CD14-positive monocyte (primary cell): ENCODE data around the gene OR2A12. TPM values are rescaled to one million over a fixed set of nuclear protein-coding genes. Genes with fewer than 3 reads are reported as not detected.

Experiments used
- DNase-seq, 3 donors: peaks; one replicate each; pipeline ENCODE4 v3.0.0-alpha.2; 2011 to 2022
- H2AFZ ChIP-seq: 2 replicates; pipeline ENCODE4 v1.6.0; 2012; ENCODE audit warnings: mild to moderate bottlenecking, low read depth, low read length, inconsistent platforms; ENCODE audit not compliant: insufficient read depth, poor library complexity, severe bottlenecking
- H3K27ac ChIP-seq, 2 donors: 1 replicate in 1 of 2; 2 replicates in 1 of 2; pipeline ENCODE4 v1.5.1; 2012 to 2013; ENCODE audit warnings: low read length in 2 of 2, control low read depth in 1 of 2, inconsistent platforms in 1 of 2, low read depth in 1 of 2, mild to moderate bottlenecking in 1 of 2
- H3K27me3 ChIP-seq, 2 donors: one replicate each; pipeline versions ENCODE4 v1.6.0 to v1.6.1; 2011 to 2013; ENCODE audit warnings: low read length in 2 of 2; ENCODE audit not compliant: control insufficient read depth in 2 of 2, insufficient read depth in 2 of 2
- H3K36me3 ChIP-seq, 2 donors: replicated peaks in 1 of 2; 1 replicate in 1 of 2; 2 replicates in 1 of 2; pipeline versions ENCODE4 v1.5.1 to v1.6.1; 2012 to 2013; ENCODE audit warnings: low read length in 2 of 2, control low read depth in 1 of 2, inconsistent platforms in 1 of 2, mild to moderate bottlenecking in 1 of 2; ENCODE audit not compliant: insufficient read depth in 2 of 2, control insufficient read depth in 1 of 2
- H3K4me1 ChIP-seq, 2 donors: 1 replicate in 1 of 2; 2 replicates in 1 of 2; pipeline versions ENCODE4 v1.5.1 to v1.6.1; 2012 to 2013; ENCODE audit warnings: low read length in 2 of 2, control low read depth in 1 of 2, inconsistent platforms in 1 of 2, mild to moderate bottlenecking in 1 of 2, moderate library complexity in 1 of 2; ENCODE audit not compliant: insufficient read depth in 2 of 2, control insufficient read depth in 1 of 2
- H3K4me2 ChIP-seq: replicated peaks from 2 replicates; pipeline ENCODE3; 2012; ENCODE audit warnings: low read length, moderate library complexity, mild to moderate bottlenecking; ENCODE audit not compliant: poor library complexity, severe bottlenecking; ENCODE audit errors: extremely low read depth
- H3K4me3 ChIP-seq, 3 experiments: fragments of 200-600 bp in 1 of 3; sonication (generic) in 1 of 3; replicated peaks in 1 of 3; 1 replicate in 2 of 3; 2 replicates in 1 of 3; pipeline ENCODE4 v1.5.1; 2011 to 2013; ENCODE audit warnings: low read length in 3 of 3, mild to moderate bottlenecking in 3 of 3, control low read depth in 2 of 3, low read depth in 2 of 3, inconsistent platforms in 1 of 3, moderate library complexity in 1 of 3
- H3K79me2 ChIP-seq: 2 replicates; pipeline ENCODE4 v1.6.0; 2012; ENCODE audit warnings: mild to moderate bottlenecking, control low read depth, inconsistent platforms, low read length, moderate library complexity; ENCODE audit not compliant: insufficient read depth
- H3K9ac ChIP-seq: 2 replicates; pipeline ENCODE4 v1.6.0; 2017; ENCODE audit warnings: low read length, mild to moderate bottlenecking; ENCODE audit not compliant: insufficient read depth, poor library complexity, severe bottlenecking
- H3K9me3 ChIP-seq, 2 donors: replicated peaks in 1 of 2; 1 replicate in 1 of 2; 2 replicates in 1 of 2; pipeline versions ENCODE4 v1.5.1 to v1.6.1; 2012 to 2013; ENCODE audit warnings: low read length in 2 of 2, control low read depth in 1 of 2; ENCODE audit not compliant: control insufficient read depth in 1 of 2, insufficient read depth in 1 of 2
- H4K20me1 ChIP-seq: 2 replicates; pipeline ENCODE4 v1.6.0; 2012; ENCODE audit warnings: mild to moderate bottlenecking, low read length, control low read depth, moderate library complexity; ENCODE audit not compliant: insufficient read depth
- H3K27ac Mint-ChIP-seq, 7 donors: one replicate each; pipeline ENCODE4 v1.8.0; 2020; ENCODE audit warnings: mild to moderate bottlenecking in 7 of 7, mixed read lengths in 7 of 7, moderate library complexity in 6 of 7, inconsistent platforms in 2 of 7
- H3K27me3 Mint-ChIP-seq, 3 donors: one replicate each; pipeline ENCODE4 v1.8.0; 2021 to 2022; ENCODE audit warnings: low read depth in 3 of 3, mild to moderate bottlenecking in 3 of 3, mixed read lengths in 3 of 3, moderate library complexity in 3 of 3, inconsistent platforms in 1 of 3
- H3K36me3 Mint-ChIP-seq, 2 donors: one replicate each; pipeline ENCODE4 v1.8.0; 2020; ENCODE audit warnings: mixed read lengths in 2 of 2, inconsistent platforms in 1 of 2, mild to moderate bottlenecking in 1 of 2
- H3K4me1 Mint-ChIP-seq: one replicate; pipeline ENCODE4 v1.8.0; 2020; ENCODE audit warnings: mild to moderate bottlenecking, mixed read lengths
- H3K4me3 Mint-ChIP-seq, 2 donors: one replicate each; pipeline ENCODE4 v1.8.0; 2020; ENCODE audit warnings: mild to moderate bottlenecking in 2 of 2, mixed read lengths in 2 of 2, moderate library complexity in 1 of 2
- H3K9me3 Mint-ChIP-seq, 7 donors: one replicate each; pipeline ENCODE4 v1.8.0; 2020 to 2022; ENCODE audit warnings: mixed read lengths in 7 of 7, mild to moderate bottlenecking in 6 of 7, moderate library complexity in 6 of 7, inconsistent platforms in 2 of 7
- WGBS: methylation state at CpG from one replicate; pipeline ENCODE4 v1.1.5; 2013; ENCODE audit warnings: missing lambda C conversion rate; ENCODE audit not compliant: insufficient coverage; 5-methylcytosine and 5-hydroxymethylcytosine counted together
- intact Hi-C, 2 donors: fragments of 100-400 bp; cut with micrococcal nuclease; formaldehyde crosslinking; loops; one replicate each; pipeline versions ENCODE4 v1.15.0 to v1.15.1; 2023
- polyA plus RNA-seq, 3 donors: library from polyadenylated mRNA; depleted of rRNA in 1 of 3; unstranded in 2 of 3; stranded (reverse) in 1 of 3; fragments of 300-500 nt in 2 of 3; fragments of >200 nt in 1 of 3; fragmentation: Illumina TruSeq in 2 of 3; gene quantifications; 1 replicate in 2 of 3; 2 replicates in 1 of 3; pipeline ENCODE4 v1.2.3, GENCODE V29; 2012 to 2021
- TF ChIP-seq, protein P1 (sequence below): fragments of 200-600 bp; IDR thresholded peaks from one replicate; pipeline ENCODE4 v1.8.0; 2022; ENCODE audit warnings: antibody characterized with exemption, mild to moderate bottlenecking

The OR2A12 gene
- polyA plus RNA-seq, 3 donors = not detected

DNA sequence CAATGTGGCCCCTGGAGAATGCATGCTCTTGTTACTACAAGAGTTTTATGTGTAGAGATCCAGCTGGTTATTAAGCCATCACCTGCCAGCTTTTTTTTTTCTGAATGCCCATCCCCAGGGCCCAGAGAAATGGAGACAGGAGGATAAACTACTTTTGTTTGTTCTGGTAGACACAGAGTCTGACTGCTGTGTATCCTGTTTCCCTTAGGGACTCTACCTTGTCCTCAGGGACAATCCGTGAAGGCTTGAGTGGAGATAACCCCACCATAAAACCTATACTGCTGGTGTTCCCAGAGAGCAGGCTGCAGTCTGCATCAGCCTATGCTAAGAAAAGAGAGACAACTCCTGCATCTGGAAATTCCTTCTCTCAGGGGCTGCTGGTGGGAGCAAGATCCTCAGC lies 37.4 kb upstream of the OR2A12 start, which contains the start of gene OR2A5:
TSS of gene OR2A5 (plus strand) at position 301 of the 400 bp plus-strand sequence. CDS start 1,454 bp downstream, outside the sequence.
- no peaks in the 10 kb centered on the region for H3K9me3 ChIP-seq
- no peaks in the 10 kb centered on the region for H3K4me1 ChIP-seq
- no peak within 1 kb of the TSS for H3K4me3 Mint-ChIP-seq
- no peaks in the 10 kb centered on the region for H4K20me1 ChIP-seq
- no peak within 1 kb of the TSS for H3K27ac Mint-ChIP-seq
- no peak within 1 kb of the TSS for H3K4me2 ChIP-seq
- no peaks in the 10 kb centered on the region for H3K36me3 Mint-ChIP-seq
- no peaks in the 10 kb centered on the region for H3K79me2 ChIP-seq
- H3K27me3 Mint-ChIP-seq = peaks cover 0 to 3% (median 3%) of the 10 kb centered on the region in 3 donors
- DNase-seq = no peak
- H3K9me3 Mint-ChIP-seq = peaks cover 0 to 5% (median 1%) of the 10 kb centered on the region in 7 donors
- H3K9ac ChIP-seq = no peak within 1 kb of the TSS
- no peak within 1 kb of the TSS for H3K27ac ChIP-seq
- TF ChIP-seq, protein P1, sequence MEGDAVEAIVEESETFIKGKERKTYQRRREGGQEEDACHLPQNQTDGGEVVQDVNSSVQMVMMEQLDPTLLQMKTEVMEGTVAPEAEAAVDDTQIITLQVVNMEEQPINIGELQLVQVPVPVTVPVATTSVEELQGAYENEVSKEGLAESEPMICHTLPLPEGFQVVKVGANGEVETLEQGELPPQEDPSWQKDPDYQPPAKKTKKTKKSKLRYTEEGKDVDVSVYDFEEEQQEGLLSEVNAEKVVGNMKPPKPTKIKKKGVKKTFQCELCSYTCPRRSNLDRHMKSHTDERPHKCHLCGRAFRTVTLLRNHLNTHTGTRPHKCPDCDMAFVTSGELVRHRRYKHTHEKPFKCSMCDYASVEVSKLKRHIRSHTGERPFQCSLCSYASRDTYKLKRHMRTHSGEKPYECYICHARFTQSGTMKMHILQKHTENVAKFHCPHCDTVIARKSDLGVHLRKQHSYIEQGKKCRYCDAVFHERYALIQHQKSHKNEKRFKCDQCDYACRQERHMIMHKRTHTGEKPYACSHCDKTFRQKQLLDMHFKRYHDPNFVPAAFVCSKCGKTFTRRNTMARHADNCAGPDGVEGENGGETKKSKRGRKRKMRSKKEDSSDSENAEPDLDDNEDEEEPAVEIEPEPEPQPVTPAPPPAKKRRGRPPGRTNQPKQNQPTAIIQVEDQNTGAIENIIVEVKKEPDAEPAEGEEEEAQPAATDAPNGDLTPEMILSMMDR = no peak
- no peak within 1 kb of the TSS for H2AFZ ChIP-seq
- WGBS = 100% methylated on average over 1 of the region's 1 CpG
- H3K4me1 Mint-ChIP-seq = no peaks in the 10 kb centered on the region
- no peaks in the 10 kb centered on the region for H3K36me3 ChIP-seq
- intact Hi-C loops = no loop called here
- no peak within 1 kb of the TSS for H3K4me3 ChIP-seq
- no peaks in the 10 kb centered on the region for H3K27me3 ChIP-seq

DNA sequence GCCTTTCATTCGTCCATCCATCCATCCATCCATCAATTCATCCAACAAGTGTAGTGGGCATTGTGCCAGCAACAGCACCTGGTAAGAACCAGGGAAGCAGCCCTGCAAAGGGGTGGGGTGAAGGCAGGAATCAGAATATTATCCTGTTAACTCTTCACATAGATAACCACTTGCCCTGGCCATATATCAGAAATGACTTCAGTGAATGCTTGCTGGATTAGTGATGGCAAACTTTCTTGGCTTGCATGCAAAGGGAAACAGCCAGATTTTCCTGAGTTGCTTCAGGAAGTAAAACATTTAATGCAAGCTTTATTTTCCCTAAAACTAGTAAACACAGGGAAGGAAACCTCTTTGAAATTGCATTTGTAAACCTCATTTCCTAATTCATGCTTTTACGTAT lies 36.6 kb upstream of the OR2A12 start:
- H3K36me3 ChIP-seq = no peaks in the 10 kb centered on the region
- no peak overlapping the region for H3K4me3 ChIP-seq
- Mint-ChIP-seq H3K4me1 (no peaks in the 10 kb centered on the region), H3K9me3 (peaks cover 0 to 5% (median 1%) of the 10 kb centered on the region in 7 donors), H3K27me3 (peaks cover 0 to 3% (median 3%) of the 10 kb centered on the region in 3 donors), H3K27ac (no peak overlapping the region), H3K4me3 (no peak overlapping the region), H3K36me3 (no peaks in the 10 kb centered on the region)
- TF ChIP-seq, protein P1 = no peak
- no peak overlapping the region for H3K9ac ChIP-seq
- intact Hi-C loops = no loop called here
- no peaks in the 10 kb centered on the region for H3K9me3 ChIP-seq
- H3K4me1 ChIP-seq = no peaks in the 10 kb centered on the region
- no peak overlapping the region for H2AFZ ChIP-seq
- no peak overlapping the region for H3K27ac ChIP-seq
- DNase-seq = no peak
- WGBS = no CpG with 5 or more reads among the region's 2 CpGs
- no peaks in the 10 kb centered on the region for H3K27me3 ChIP-seq
- H4K20me1 ChIP-seq = no peaks in the 10 kb centered on the region
- H3K79me2 ChIP-seq = no peaks in the 10 kb centered on the region
- no peak overlapping the region for H3K4me2 ChIP-seq
